GM21447 (cell line): ENCODE measurements around the gene RBBP5.
A peak's percentile ranks its signal among the peaks of the same experiment; 100 is the strongest.
"Not testable (repeated sequence)": the region's sequence is repeated elsewhere in the genome, so short reads cannot be mapped to it uniquely, and the experiment has no call there.

ENCODE experiments used
- ATAC-seq: cut with Tn5 transposase; IDR thresholded peaks from one replicate; pipeline ENCODE4 v1.9.1; 2021; ENCODE audit not compliant: unreplicated experiment

Gene RBBP5, protein sequence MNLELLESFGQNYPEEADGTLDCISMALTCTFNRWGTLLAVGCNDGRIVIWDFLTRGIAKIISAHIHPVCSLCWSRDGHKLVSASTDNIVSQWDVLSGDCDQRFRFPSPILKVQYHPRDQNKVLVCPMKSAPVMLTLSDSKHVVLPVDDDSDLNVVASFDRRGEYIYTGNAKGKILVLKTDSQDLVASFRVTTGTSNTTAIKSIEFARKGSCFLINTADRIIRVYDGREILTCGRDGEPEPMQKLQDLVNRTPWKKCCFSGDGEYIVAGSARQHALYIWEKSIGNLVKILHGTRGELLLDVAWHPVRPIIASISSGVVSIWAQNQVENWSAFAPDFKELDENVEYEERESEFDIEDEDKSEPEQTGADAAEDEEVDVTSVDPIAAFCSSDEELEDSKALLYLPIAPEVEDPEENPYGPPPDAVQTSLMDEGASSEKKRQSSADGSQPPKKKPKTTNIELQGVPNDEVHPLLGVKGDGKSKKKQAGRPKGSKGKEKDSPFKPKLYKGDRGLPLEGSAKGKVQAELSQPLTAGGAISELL

DNA sequence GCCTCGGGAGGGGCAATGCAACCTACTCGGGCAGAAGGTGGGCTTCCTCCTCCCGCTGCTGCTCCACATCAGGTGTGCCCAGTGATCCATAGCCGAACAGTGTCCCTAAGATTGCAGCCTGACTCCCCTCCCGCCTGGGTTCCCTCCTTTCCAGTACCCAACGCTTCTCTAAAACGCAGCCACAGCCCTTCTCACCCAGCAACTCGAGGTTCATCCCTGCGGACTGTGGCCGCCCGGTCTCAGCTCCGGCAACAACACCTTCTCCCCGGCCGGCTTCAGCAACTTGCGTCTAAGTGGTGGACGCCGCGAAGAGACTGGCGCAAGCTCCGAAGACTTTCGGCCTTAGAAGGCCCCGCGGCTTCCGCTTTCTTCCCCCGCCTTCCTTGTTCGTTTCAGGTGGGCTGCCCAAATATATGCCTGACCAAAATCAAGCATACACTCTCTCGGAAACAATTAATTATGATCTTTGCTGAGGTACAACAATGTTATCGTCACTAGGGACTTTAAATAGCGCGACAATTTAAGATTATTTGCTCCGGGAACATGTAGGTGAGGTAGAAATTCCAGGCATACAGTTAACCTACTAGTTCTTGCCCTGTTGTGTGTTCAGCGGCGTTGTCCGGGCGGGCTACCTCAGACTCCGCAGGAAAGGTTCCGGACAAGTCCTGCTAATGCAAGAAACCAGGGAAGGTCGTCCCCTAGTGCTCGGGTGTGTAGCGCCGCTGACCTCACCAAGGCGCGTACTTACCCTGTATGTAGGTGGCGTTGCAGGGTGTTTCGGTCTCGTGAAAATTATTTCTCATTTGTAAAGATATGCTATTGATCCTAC is at the start of gene RBBP5:
RBBP5 (minus strand) TSS at position 319 of the 829 bp plus-strand sequence; CDS start at position 214, 105 bp downstream.
- ATAC-seq = peak; percentile 96

DNA sequence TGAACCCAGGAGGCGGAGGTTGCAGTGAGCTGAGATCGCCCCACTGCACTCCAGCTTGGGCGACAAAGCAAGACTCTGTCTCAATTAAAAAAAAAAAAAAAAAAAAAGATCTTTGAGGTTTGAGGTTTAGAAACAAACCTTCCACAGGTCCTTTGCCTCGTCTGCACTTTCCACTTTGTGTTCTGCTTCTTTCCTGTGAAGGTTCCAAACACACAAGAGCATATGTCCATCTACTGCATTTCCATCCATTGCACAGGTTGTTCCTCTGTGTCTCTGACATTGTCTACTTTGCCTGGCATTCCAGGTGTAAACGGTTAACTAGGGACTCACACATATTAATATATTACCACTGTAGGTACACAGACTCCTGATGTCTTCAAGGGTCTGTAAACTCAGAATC is 49.6 kb upstream of the RBBP5 start:
- no peak for ATAC-seq

DNA sequence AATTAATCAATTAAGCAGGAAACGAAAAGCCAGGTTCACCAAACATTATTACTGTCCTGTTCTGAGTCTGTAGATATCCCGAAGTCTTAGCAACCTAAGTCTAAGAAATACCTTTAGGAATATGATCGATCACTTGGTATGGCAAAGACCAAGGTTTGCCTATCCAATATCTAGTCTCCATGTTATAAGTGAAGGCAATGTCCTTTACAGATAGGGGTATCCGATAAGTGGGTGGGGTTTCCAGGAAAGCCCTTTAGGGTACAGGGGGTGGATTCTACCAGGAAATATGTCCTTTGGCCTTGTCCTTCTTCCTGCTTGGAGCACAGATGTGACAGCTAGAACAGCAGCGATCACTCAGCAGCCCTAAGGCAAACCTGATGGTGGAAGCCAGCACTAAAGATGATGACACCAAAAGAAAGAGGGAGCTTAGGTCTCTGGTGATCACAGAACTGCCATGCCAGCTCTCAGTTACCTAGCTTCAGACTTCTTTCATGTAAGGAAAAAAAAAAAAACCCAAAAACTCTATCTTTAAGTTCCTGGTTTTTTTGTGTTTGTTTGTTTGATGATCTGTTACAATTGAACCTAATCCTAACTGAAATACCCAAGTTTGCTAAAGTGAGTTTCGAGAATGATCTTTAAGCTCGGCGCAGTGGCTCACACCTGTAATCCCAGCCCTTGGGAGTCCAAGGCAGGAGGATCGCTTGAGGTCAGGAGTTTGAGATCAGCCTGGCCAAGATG is 48.9 kb upstream of the RBBP5 start:
- no peak for ATAC-seq

DNA sequence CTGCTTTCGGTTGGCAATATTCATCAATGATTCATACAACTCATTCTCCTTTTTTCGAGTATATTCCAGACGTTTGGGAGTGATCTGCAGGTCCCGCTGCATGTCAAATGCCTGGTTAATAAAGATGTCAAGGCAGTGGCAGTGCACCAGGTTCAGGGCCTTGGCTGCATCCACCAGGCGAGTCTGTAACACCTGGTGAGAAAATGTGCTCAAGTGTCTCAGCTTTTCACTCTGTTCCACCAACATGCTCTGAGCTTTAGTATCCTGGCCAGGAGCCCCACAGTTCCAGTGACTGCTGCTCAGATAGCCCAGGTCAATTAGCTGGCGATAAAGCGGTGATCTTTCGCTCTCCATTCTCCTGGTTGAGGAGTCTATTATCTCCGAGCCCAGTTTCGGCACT is 47.5 kb upstream of the RBBP5 start:
- ATAC-seq = no peak

DNA sequence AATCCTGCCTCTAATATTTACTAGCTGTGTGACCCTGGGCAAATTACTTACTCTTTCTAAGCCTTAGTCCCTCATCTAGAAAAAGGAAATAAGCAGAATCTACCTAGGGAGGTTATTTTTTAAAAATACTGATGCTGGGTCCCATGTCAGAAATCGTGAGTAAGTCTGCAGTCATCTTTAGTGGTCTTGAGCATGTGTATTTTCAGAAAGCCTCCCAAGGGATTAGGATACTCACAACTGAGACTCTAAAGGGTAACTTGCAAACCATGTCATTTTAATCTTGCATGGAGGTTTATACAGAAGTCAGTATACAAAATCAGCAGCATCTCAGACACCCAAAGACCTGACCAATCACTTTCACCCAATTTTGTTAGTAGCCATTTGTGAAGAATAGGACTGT is 46.5 kb upstream of the RBBP5 start:
- no peak for ATAC-seq

DNA sequence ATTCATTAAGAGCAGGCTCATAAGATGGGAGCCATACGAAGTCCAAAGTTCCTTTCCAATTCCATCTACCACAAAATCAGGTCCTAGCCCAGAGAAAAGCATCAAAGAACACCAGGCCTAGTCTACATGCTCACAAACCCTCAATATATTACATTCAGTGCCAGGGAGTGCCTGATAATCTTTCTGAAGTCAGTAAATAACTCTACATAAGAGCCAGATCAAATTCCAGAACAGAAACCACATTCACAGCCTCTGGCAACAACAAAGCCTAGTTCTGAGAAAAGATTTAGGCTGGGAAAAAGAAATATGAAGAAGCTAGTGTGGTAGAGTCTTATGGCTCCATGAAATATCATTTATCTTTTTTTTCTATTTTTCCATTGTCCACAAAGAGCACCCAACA is 40.5 kb upstream of the RBBP5 start:
- no peak for ATAC-seq

DNA sequence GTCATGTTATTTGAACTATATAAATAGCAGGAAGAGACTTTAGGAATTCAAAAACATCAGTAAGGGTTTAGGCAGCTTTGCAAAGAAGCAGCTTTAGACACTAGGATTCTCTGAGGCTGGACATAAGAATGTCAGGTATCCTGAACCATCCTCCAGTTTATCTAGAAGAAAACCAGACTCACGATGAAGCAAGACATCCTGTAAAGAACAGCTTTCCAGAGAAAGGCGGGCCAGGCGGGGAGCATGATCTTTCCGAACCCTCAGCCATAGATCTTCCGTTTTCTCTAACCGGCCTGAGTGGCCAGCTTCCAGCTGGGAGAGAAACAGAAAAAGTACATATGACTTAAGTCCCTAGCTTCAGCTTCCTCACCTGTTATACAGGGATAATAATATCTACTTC is 39.3 kb upstream of the RBBP5 start:
- no peak for ATAC-seq

DNA sequence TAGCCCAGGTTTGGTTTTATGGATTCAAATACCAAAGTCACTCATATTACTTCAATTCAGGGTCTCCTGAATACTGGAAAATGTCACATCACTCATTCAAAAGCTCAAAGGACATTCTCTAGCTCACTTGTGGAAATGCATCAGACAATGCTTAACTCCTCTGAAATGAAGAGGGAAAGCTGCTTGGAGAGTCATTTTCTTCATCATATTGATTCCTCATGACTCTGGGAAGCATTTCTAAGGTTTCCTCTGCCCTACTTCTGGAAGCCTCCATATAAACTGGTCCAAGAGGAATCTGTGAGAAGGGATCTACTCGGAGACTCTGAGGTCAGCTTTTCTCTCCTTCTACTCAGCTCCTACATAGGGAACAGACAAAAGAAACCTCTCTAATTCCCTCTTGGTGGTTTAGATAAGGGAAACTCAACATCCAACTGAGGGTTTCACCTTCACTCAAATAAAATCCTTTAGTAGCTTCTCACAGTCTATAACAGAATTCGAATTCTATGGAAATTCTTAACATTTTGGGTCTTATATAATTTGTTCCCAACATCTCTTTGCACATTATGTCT is 36.4 kb upstream of the RBBP5 start:
- no peak for ATAC-seq

DNA sequence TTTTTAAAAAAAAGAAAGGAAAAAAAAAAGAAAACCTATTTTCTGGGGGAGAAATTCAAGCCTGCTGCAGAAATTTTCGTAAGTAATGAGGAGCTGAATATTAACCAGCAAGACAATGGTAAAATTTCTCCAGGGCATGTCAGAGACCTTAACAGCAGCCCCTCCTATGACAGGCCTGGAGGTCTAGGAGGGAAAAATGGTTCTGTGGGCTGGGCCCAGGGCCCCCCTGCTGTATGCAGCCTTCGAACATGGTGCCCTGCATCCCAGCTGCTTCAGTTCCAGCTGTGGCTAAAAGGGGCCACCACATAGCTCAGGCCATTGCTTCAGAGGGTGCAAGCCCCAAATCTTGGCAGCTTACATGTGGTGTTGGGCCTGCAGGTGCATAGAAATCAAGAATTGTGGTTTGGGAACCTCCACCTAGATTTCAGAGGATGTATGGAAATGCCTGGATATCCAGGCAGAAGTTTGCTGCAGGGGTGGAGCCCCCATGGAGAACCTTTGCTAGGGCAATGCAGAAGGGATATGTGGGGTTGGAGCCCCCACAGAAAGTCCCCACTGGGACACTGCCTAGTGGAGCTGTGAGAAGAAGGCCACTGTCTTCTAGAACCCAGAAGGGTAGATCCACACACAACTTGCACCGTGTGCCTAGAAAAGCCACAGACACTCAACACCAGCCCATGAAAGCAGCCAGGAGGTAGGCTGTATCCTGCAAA is 34.0 kb upstream of the RBBP5 start:
- ATAC-seq = not testable (repeated sequence)

DNA sequence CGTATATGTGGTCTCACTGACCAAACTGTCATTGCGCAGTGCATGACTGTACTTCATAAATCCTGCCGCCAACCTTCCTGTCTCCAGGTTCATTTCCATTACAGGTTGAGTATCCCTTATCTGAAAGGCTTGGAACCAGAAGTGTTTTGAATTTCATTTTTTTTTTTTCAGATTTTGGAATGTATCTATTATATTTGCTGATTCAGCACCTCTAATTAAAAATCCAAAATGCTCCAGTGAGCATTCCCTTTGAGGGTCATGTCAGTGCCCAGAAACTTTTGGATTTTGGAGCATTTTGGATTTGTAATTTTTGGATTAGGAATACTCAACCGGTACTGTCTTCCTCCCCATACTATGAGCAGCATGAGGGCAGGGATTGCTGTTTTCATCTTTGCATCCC is 30.7 kb upstream of the RBBP5 start:
- no peak for ATAC-seq

DNA sequence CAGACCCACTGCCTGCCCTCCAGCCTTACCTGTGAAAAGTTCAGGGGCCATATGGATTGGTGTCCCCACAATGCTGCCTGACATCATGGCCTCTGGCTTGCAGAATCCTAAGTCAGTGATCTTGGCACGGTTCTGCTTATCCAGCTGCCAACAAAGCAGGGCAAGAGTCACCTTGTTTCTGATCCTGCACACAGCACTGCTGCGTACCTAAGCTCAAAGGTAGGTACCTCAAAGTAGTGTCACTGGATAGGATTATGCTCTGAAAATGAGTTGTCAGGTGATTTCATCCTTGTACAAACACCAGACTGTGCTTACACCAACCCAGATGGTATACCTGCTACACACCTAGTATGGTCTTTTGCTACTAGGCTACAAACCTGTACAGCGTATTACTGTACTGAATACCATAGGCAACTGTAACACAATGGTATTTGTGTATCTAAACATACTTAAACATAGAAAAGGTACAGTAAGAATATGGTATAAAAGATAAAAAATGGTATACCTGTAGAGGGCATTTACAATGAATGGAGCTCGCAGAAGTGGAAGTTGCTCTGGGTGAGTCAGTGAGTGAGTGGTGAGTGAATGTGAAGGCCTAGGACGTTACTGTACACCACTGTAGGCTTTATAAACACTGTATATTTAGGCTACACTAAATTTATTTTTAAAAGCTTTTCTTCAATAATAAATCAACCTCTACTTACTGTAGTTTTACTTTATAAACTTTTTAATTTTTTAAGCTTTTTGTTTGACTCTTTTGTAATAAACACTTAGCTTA is 29.1 kb upstream of the RBBP5 start:
- no peak for ATAC-seq

DNA sequence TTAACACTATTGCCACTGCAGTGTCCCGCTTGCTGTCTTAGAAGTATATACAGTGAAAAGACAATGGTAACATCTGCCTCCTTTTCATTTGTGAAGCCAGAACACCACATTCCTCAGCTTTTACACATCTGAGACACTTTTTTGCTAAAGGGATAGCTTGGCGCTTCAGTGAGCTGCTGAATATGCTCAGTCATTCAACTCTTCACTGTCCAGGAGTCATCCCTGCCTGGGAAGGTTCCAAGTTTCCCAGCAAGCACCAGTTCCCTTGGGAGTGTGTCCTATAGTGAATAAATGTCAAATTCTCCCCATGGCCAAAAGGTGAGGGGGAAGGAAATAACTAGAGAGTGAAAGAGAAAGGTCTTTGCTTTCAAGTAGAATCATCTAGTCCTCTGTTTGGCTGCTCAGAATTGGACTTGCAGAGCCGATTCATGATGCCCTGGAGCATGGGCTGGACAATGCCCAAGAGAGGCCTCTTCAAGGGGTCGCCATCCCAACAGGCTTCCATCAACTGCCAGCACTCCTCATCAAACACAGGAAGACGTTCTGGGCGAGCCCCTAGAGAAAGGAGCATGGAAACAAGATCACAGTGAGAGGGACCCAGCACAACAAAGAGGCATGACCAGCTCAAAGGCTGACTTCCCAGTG is 25.5 kb upstream of the RBBP5 start:
- ATAC-seq = no peak

DNA sequence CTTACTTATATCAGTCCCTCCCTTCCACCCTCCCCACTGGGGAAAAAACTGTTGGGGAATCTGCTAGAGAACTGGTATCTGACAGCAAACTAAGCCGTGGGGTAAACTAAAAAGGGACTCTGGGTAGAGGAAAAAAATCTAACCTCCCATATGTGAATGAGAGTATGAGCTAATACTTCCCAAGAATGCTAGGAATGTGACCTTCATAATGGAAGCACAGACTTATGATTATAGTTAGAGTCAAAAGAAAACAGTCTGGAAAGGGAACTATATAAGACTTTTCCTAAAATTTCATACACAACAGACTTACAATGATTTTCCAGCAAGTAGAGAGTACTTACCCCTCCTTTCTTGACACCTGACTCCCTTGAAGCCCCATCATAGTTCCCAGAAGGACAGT is 23.0 kb upstream of the RBBP5 start:
- ATAC-seq = no peak

DNA sequence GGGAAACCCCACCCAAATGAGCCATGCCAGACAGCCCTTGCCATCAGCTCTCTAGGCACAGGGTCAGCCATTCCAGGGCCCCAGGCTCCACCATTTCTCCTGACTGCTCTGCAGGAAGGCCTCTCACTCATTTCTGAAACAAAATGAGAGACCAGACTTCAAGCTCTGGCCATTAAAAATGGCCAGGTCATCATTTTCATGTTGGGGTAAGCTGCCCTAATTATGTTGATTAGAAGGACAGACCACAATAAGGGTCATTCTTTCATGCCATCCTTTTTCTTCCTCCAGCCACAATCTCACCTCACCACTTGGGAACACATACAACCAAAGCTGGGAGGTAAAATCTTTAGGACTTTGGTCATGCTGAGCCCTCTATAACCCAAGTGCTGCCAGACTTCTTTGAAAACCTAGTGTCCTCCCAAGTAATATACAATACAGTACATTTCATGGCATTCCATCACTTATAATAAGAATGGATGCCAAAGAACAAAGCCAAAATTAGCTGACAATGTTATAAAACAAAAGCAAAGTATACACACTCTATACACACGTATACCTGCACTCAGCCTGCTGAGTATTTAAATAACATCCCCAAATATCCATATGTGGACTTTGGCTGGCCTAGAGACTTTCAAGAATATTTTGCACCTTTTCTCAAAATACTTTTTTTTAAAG is 22.4 kb upstream of the RBBP5 start:
- no peak for ATAC-seq

DNA sequence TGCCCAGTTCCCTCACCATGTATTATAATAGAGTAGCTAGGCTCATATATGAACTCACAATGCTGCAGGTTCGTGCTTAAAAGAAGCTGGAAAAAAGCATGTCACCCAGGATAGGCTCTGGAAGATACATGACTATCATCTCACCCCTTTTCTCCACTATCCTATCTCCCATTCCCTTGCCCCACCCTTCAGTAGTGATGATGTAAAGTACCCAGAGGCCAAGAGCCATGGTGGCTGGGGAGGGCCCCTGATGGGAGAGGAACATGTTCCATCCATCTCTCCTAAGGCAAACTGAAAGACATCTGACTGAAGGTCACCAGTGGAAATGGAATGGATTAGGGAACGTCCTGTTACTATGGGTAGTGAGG is 20.3 kb upstream of the RBBP5 start:
- ATAC-seq = no peak

DNA sequence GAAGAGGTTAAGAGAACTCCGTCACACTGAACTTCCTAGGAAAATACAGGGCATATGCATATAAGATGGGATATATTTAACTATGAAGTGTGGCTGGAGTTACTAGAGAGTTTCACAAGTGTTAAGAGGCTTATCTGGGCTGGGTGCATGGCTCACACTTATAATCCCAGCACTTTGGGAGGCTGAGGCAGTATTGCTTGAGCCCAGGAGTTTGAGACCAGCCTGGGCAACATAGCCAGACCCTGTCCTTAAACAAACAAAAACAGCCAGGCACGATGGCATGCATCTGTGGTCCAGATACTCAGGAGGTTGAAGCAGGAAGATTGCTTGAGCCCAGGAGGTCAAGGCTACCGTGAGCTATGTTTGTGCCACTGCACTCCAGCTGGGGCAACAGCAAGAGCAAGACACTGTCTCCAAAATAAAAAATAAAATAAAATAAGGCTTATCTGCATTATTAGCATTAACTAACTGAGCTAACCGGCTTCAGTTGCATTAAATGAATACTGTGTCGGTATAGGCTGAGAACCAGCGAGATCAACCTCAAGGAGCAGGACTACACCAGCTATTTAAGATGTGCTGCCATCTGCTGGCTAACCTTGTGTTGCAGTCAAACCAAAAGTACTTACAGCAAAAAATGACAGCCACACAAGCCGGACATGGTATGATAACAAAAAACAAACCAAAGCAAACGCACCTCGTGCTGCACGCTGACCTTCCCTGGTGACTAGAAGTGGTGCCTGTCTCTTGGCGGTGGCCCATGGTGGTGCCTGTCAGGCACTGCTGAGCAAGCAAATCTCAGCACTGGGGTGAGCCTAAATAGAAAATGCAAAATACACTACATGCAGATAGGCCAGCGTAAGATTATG is 19.7 kb upstream of the RBBP5 start:
- ATAC-seq = peak; percentile 63

DNA sequence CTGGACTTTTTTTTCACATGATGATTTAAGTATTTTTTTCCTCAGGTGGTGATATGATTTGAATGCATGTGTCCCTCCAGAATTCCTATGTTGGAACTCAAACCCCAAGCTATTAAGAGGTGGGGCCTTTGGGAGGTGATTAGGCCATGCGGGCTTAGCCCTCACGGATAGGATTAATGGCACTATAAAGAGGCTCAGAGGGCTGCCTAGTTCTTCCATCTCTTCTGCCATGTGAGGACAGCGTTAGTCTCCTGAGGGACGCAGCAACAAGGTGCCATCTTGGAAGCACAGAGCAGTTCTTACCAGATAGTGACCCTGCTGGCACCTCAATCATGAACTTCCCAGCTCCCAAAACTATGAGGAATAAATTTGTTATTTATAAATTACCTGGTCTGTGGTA is 18.3 kb upstream of the RBBP5 start:
- no peak for ATAC-seq

DNA sequence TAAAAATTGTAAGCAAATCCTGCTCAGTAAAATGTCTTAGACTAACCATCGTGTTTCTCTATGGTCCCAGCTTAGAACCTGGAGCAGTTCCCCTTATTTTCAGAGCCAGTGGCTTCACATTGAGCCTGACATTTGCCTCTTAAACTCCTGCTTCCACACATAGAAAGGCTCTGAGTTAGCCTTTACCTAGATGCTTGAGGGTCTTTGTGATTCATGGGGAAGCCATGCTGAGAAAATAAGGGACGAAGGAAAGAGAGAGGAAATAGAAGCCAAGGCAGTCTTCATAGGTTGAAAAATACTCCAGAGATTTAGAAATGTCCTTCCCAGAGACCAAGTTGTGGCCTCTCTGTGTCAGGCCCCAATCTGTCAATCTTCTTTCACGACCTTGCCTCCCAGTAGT is 16.1 kb upstream of the RBBP5 start:
- ATAC-seq = no peak
